ENCODE measurements around the gene WWOX. TPM values are rescaled to one million over a fixed set of nuclear protein-coding genes. Genes with fewer than 3 reads are reported as not detected.

Gene WWOX
- polyA plus RNA-seq, 1 donor from 2014 or later = 25.6 TPM

DNA sequence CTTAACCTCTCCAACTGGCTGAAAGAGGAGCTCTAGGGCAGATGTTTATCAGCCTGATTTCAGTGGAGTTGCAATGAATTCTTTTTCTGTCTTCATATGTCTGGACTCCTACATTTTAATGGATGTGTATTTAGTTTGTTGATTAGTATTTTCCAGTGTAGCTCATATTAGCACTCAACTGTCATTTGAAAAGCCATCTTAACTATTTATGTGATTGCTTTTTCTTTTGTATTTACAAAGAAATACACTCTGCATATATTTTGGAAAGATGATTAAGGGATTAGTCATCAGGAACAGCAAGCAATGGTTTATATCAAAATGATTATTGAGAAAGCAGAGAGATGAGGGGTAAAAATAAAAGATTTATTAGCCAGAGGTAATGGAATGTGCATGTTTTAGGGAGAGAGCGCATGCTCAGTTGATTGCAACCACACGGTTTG, 71.1 kb downstream of the WWOX start:
- no peak overlapping the region for H3K27ac ChIP-seq (ENCODE audit: low read length)
- no peaks in the 10 kb centered on the region for H3K9me3 ChIP-seq (ENCODE audit: low read length)
- no peaks in the 10 kb centered on the region for H3K9me2 ChIP-seq (ENCODE audit: insufficient read depth, low read length)
- H3K4me2 ChIP-seq (ENCODE audit: low read length) = no peak overlapping the region
- H3K9ac ChIP-seq (ENCODE audit: low read length) = no peak overlapping the region
- H3K79me2 ChIP-seq (replicated peaks; ENCODE audit: insufficient read depth, low read length) = no peaks in the 10 kb centered on the region
- no peaks in the 10 kb centered on the region for H4K20me1 ChIP-seq (ENCODE audit: insufficient read depth)
- H2AFZ ChIP-seq (ENCODE audit: low read depth, low read length) = no peak overlapping the region
- H3K4me3 ChIP-seq (ENCODE audit: low read length) = no peak overlapping the region
- no peaks in the 10 kb centered on the region for H3K27me3 ChIP-seq (ENCODE audit: insufficient read depth, low read depth, low read length)
- H3F3A ChIP-seq (ENCODE audit: insufficient read depth, low read length, poor library complexity, severe bottlenecking) = no peaks in the 10 kb centered on the region
- no peaks in the 10 kb centered on the region for H3K36me3 ChIP-seq (ENCODE audit: insufficient read depth, low read length)
- TF ChIP-seq POLR2AphosphoS5 (IDR thresholded peaks at IDR 0.05) (no peak), TAF1 (IDR thresholded peaks at IDR 0.05; ENCODE audit: low read depth) (no peak), SMC3 (conservative IDR thresholded peaks at IDR 0.05; ENCODE audit: poor library complexity) (no peak), RAD21 (conservative IDR thresholded peaks at IDR 0.05) (no peak), MXI1 (conservative IDR thresholded peaks at IDR 0.05; ENCODE audit: poor library complexity, severe bottlenecking) (no peak), EZH2 (IDR thresholded peaks at IDR 0.05; ENCODE audit: borderline replicate concordance, insufficient read depth, low read length, poor library complexity, severe bottlenecking) (no peak), EP300 (conservative IDR thresholded peaks at IDR 0.05; ENCODE audit: poor library complexity, severe bottlenecking) (no peak)
- TF ChIP-seq, protein P1, sequence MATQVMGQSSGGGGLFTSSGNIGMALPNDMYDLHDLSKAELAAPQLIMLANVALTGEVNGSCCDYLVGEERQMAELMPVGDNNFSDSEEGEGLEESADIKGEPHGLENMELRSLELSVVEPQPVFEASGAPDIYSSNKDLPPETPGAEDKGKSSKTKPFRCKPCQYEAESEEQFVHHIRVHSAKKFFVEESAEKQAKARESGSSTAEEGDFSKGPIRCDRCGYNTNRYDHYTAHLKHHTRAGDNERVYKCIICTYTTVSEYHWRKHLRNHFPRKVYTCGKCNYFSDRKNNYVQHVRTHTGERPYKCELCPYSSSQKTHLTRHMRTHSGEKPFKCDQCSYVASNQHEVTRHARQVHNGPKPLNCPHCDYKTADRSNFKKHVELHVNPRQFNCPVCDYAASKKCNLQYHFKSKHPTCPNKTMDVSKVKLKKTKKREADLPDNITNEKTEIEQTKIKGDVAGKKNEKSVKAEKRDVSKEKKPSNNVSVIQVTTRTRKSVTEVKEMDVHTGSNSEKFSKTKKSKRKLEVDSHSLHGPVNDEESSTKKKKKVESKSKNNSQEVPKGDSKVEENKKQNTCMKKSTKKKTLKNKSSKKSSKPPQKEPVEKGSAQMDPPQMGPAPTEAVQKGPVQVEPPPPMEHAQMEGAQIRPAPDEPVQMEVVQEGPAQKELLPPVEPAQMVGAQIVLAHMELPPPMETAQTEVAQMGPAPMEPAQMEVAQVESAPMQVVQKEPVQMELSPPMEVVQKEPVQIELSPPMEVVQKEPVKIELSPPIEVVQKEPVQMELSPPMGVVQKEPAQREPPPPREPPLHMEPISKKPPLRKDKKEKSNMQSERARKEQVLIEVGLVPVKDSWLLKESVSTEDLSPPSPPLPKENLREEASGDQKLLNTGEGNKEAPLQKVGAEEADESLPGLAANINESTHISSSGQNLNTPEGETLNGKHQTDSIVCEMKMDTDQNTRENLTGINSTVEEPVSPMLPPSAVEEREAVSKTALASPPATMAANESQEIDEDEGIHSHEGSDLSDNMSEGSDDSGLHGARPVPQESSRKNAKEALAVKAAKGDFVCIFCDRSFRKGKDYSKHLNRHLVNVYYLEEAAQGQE (IDR thresholded peaks at IDR 0.05; ENCODE audit: borderline replicate concordance) = no peak
- TF ChIP-seq, protein P2, sequence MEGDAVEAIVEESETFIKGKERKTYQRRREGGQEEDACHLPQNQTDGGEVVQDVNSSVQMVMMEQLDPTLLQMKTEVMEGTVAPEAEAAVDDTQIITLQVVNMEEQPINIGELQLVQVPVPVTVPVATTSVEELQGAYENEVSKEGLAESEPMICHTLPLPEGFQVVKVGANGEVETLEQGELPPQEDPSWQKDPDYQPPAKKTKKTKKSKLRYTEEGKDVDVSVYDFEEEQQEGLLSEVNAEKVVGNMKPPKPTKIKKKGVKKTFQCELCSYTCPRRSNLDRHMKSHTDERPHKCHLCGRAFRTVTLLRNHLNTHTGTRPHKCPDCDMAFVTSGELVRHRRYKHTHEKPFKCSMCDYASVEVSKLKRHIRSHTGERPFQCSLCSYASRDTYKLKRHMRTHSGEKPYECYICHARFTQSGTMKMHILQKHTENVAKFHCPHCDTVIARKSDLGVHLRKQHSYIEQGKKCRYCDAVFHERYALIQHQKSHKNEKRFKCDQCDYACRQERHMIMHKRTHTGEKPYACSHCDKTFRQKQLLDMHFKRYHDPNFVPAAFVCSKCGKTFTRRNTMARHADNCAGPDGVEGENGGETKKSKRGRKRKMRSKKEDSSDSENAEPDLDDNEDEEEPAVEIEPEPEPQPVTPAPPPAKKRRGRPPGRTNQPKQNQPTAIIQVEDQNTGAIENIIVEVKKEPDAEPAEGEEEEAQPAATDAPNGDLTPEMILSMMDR (IDR thresholded peaks at IDR 0.05; ENCODE audit: poor library complexity, severe bottlenecking) = no peak

DNA sequence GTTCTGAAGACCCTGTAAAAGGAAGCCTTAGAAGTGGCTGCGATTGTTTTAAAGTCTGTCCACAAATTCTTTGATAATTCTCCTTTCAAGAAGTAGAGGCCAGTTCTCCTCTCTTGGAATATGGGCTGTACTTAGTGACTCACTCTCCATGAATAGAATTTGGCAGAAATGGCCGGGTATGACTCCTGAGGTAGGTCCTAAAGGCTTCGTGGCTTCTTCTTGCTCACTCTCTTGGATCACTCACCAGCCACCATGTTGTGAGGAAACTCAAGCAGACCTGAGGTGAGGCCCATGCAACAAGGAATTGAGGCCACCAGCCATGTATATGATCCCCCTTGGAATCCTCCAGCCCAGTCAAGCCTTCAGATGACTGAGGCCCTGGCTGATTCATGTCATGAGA, 75.8 kb downstream of the WWOX start:
- Histone ChIP-seq H3K9me2 (ENCODE audit: insufficient read depth, low read length) (no peaks in the 10 kb centered on the region), H3K9me3 (ENCODE audit: low read length) (no peaks in the 10 kb centered on the region), H3K4me3 (ENCODE audit: low read length) (no peak overlapping the region), H3F3A (ENCODE audit: insufficient read depth, low read length, poor library complexity, severe bottlenecking) (no peaks in the 10 kb centered on the region), H3K36me3 (ENCODE audit: insufficient read depth, low read length) (no peaks in the 10 kb centered on the region), H3K27ac (ENCODE audit: low read length) (no peak overlapping the region), H3K4me2 (ENCODE audit: low read length) (no peak overlapping the region), H2AFZ (ENCODE audit: low read depth, low read length) (no peak overlapping the region), H3K9ac (ENCODE audit: low read length) (no peak overlapping the region), H3K79me2 (replicated peaks; ENCODE audit: insufficient read depth, low read length) (no peaks in the 10 kb centered on the region), H4K20me1 (ENCODE audit: insufficient read depth) (no peaks in the 10 kb centered on the region), H3K27me3 (ENCODE audit: insufficient read depth, low read depth, low read length) (no peaks in the 10 kb centered on the region)
- TF ChIP-seq SMC3 (conservative IDR thresholded peaks at IDR 0.05; ENCODE audit: poor library complexity) = no peak
- no peak for TF ChIP-seq RAD21 (conservative IDR thresholded peaks at IDR 0.05)
- TF ChIP-seq, protein P1 (IDR thresholded peaks at IDR 0.05; ENCODE audit: borderline replicate concordance) = no peak
- no peak for TF ChIP-seq TAF1 (IDR thresholded peaks at IDR 0.05; ENCODE audit: low read depth)
- TF ChIP-seq EP300 (conservative IDR thresholded peaks at IDR 0.05; ENCODE audit: poor library complexity, severe bottlenecking) = no peak
- TF ChIP-seq MXI1 (conservative IDR thresholded peaks at IDR 0.05; ENCODE audit: poor library complexity, severe bottlenecking) = no peak
- TF ChIP-seq, protein P2 (IDR thresholded peaks at IDR 0.05; ENCODE audit: poor library complexity, severe bottlenecking) = no peak
- no peak for TF ChIP-seq POLR2AphosphoS5 (IDR thresholded peaks at IDR 0.05)
- TF ChIP-seq EZH2 (IDR thresholded peaks at IDR 0.05; ENCODE audit: borderline replicate concordance, insufficient read depth, low read length, poor library complexity, severe bottlenecking) = no peak

Measured in neural cell (in vitro differentiated cells).